Activated naive CD8-positive, alpha-beta T cell (primary cell): ENCODE measurements around the gene ZNF23.

Experiments
- H3K27ac Mint-ChIP-seq: one replicate; pipeline ENCODE4 v1.8.0; 2021; ENCODE audit warnings: mixed read lengths
- H3K27me3 Mint-ChIP-seq: one replicate; pipeline ENCODE4 v1.8.0; 2021; ENCODE audit warnings: mixed read lengths
- H3K36me3 Mint-ChIP-seq: one replicate; pipeline ENCODE4 v1.8.0; 2021; ENCODE audit warnings: mixed read lengths
- H3K4me1 Mint-ChIP-seq: one replicate; pipeline ENCODE4 v1.8.0; 2021; ENCODE audit warnings: low read depth, mixed read lengths
- H3K4me3 Mint-ChIP-seq: one replicate; pipeline ENCODE4 v1.8.0; 2021; ENCODE audit warnings: mild to moderate bottlenecking, mixed read lengths
- H3K9me3 Mint-ChIP-seq: one replicate; pipeline ENCODE4 v1.8.0; 2021; ENCODE audit warnings: low read depth, mixed read lengths

ZNF23 gene

GRCh38 chr16:71404364-71404763 is 57.7 kb downstream of the ZNF23 start:
- Mint-ChIP-seq H3K27me3 (peaks cover 10% of the 10 kb centered on the region), H3K36me3 (no peaks in the 10 kb centered on the region), H3K4me1 (peaks cover 9% of the 10 kb centered on the region), H3K27ac (no peak overlapping the region), H3K9me3 (no peaks in the 10 kb centered on the region), H3K4me3 (no peak overlapping the region)

DNA sequence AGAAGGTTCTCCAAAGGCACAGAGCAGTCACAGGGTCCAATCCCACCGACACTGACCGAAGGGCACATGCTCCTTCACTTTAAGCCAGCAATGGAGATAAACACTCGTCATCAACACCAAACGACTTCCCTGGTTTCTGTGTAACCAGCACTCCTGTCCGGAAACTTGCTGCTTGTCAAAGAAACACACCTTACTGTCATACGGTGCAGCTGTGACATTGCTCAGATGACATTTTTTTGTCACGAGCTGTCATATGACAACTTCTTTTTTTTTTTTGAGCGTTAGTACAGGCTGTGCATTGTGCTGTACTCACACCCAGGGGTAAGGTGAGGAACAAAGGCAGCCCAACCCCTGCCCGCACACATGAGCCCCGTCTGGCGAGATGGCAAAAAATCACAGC is 59.4 kb downstream of the ZNF23 start:
- Mint-ChIP-seq H3K4me1 (peaks cover 6% of the 10 kb centered on the region), H3K27me3 (peaks cover 8% of the 10 kb centered on the region), H3K36me3 (no peaks in the 10 kb centered on the region), H3K27ac (no peak overlapping the region), H3K4me3 (no peak overlapping the region), H3K9me3 (no peaks in the 10 kb centered on the region)

DNA sequence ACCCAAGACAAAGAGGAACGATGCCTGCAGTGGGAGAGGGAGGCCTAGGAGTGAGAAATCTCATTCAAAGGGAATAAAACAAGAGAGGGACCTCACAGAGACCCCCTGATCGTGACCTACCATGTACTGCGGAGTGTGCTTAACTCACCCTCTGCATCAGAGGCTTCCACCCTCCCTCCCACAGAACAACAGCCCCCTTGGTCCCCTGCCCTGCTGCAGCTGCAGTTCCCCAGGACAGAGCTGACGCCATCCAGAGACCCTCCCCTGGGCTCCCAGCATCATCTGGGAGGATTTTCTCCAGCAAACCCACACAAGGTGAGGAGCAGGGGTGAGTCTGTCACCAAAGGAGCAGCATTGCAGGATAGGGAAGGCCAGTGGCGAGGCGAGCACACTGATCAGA is 60.0 kb downstream of the ZNF23 start:
- no peaks in the 10 kb centered on the region for H3K9me3 Mint-ChIP-seq
- H3K36me3 Mint-ChIP-seq = no peaks in the 10 kb centered on the region
- H3K4me3 Mint-ChIP-seq = no peak overlapping the region
- H3K27ac Mint-ChIP-seq = no peak overlapping the region
- peaks cover 7% of the 10 kb centered on the region for H3K27me3 Mint-ChIP-seq
- peaks cover 6% of the 10 kb centered on the region for H3K4me1 Mint-ChIP-seq

DNA sequence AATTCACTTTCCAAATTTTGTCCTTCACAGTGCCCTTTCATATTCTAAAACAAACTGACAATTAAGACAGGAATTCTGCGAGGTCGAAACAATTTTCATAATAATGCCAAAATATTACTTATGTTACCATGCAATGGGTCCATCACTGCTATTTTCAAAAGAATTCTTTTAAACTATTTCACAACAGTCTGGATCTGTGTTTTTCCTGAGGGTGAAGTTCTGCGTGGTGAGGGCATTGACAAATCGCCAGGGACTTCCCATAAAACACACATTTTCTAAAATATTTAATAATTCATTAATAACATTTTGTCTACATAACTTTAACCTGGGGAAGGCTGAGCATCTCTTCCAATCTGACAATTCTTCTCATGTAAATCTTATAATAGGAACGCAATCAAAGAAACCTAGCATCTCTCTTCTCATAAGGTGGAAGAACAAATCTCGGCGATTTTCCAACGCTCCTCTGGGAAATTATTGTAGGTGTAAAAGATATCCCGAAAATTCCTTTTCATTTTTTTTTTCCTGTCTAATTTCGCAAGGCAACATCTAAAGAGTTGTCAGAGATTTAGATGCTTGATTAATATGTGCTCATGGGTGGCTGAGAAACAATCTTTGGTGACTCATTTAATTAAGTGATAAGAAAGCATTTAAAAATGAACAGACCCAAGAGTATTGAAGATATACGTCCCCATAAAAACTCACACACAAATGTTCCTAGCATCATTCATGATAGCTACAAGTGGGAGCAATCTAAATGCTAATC is 62.1 kb downstream of the ZNF23 start:
- Mint-ChIP-seq H3K9me3 (no peaks in the 10 kb centered on the region), H3K4me1 (no peaks in the 10 kb centered on the region), H3K4me3 (no peak overlapping the region), H3K36me3 (no peaks in the 10 kb centered on the region), H3K27ac (no peak overlapping the region), H3K27me3 (peaks cover 7% of the 10 kb centered on the region)
